ENCODE measurements around the gene SETD4. TPM values are rescaled to one million over a fixed set of nuclear protein-coding genes. Genes with fewer than 3 reads are reported as not detected.

Gene SETD4
- total RNA-seq, 1 donor from 2014 or later = 19.0 TPM

DNA sequence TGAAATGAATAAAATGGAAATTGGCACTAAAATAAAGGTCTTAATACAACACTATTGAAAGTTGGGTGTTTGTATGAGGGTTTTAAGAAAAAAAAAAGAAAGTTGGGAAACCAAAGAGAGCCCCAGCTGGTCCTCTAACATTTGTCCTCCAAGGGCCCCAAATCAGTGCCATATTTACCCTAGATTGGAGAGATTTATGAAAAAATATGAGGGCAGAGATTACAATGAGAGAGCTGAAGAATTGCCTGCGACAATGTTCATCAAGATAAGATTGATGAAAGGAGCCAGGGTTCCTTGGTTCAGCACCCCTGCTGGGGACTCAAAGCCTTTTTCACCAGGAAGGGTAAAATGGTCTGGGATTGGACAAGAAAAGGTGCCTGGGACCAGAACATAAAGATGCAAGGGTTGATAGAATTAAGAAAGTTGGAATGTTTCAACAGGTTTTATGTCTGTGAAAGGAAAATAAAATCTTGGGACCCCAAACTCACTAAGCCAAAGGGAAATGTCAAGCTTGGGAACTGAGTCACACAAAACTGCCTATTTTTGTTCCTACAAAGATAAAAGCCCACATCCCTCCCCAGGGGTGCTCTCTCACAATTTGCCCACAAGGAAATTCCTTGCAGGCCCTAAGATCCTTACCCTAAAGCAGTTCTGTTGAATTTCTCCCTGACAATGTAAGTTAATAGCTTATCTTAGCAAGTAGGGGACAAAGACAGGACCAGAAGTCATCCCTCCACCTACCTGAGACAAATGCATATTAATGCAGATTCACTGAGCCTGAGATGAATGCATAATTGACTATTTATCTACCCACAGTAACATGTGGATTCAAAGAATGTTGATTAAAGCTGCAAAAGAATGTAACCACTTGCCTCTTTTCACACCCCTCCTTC, 36.3 kb upstream of the SETD4 start:
- Histone ChIP-seq H3K4me1 (no peaks in the 10 kb centered on the region), H3K27ac (no peak overlapping the region), H3K36me3 (no peaks in the 10 kb centered on the region), H3K27me3 (no peaks in the 10 kb centered on the region), H3K9me3 (no peaks in the 10 kb centered on the region), H3K4me3 (no peak overlapping the region)
- ATAC-seq = no peak
- TF ChIP-seq, protein P1, sequence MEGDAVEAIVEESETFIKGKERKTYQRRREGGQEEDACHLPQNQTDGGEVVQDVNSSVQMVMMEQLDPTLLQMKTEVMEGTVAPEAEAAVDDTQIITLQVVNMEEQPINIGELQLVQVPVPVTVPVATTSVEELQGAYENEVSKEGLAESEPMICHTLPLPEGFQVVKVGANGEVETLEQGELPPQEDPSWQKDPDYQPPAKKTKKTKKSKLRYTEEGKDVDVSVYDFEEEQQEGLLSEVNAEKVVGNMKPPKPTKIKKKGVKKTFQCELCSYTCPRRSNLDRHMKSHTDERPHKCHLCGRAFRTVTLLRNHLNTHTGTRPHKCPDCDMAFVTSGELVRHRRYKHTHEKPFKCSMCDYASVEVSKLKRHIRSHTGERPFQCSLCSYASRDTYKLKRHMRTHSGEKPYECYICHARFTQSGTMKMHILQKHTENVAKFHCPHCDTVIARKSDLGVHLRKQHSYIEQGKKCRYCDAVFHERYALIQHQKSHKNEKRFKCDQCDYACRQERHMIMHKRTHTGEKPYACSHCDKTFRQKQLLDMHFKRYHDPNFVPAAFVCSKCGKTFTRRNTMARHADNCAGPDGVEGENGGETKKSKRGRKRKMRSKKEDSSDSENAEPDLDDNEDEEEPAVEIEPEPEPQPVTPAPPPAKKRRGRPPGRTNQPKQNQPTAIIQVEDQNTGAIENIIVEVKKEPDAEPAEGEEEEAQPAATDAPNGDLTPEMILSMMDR (IDR thresholded peaks at IDR 0.05) = no peak
- intact Hi-C loops (cut with DNase I) = no loop called here
- no peak for DNase-seq

DNA sequence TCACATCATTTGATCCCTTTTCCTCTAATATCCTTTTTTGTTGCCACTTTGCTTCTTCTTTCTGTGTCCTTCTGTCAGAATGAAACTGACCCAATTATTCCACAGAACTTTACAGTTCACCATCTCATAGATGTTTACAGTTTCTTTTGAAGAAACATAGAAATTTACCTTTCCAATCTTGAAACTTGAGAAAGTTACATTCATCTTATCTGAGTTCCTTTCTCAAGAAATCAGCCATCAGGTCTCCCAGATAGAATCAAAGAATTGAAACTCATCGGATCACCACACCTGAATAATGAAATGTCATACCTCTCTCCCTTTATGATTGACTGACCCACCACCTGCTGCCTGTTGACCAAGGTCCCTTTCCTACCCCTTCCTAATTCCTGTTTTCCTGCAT, 33.2 kb upstream of the SETD4 start:
- no peak for ATAC-seq
- Histone ChIP-seq H3K9me3 (no peaks in the 10 kb centered on the region), H3K27ac (no peak overlapping the region), H3K4me3 (no peak overlapping the region), H3K27me3 (no peaks in the 10 kb centered on the region), H3K4me1 (no peaks in the 10 kb centered on the region), H3K36me3 (no peaks in the 10 kb centered on the region)
- no peak for DNase-seq
- intact Hi-C loops (cut with DNase I) = no loop called here
- TF ChIP-seq, protein P1 (IDR thresholded peaks at IDR 0.05) = no peak

DNA sequence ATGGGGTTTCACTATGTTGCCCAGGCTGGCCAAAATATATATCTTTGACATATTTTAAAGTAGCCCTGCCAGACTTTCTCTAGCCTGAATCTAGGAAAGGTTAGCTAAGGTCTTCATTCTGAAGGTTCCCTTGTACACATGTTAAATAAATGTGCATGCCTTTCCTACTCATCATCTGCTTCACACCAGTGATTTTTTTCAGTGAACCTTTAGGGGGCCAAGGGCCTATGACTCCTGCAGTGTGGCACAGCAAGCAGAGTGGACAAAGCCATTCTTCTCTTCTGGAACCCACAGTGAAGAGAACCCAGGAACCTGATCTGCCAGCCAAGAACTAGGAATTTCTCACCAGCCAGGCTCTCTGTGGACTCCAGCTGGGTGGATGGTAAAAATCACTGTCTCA, 32.4 kb upstream of the SETD4 start:
- DNase-seq = no peak
- intact Hi-C loops (cut with DNase I) = no loop called here
- Histone ChIP-seq H3K27ac (no peak overlapping the region), H3K36me3 (no peaks in the 10 kb centered on the region), H3K9me3 (no peaks in the 10 kb centered on the region), H3K4me1 (no peaks in the 10 kb centered on the region), H3K27me3 (no peaks in the 10 kb centered on the region), H3K4me3 (no peak overlapping the region)
- TF ChIP-seq, protein P1 (IDR thresholded peaks at IDR 0.05) = no peak
- no peak for ATAC-seq

DNA sequence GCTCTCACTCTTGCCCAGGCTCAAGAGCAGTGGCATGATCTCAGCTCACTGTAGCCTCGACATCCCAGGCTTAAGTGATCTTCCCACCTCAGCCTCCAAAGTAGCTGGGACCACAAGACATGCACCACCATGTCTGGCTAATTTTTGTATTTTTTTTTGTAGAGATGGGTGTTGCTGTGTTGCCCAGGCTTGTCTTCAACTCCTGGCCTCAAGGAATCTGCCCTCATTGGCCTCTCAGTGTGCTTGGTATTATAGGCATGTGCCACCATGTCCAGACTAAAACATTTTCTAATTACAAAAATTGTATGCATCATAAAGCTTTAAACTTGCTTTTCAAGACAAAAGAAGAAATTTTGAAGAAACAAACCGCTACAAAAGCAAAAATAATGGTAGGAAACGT, 29.6 kb upstream of the SETD4 start:
- intact Hi-C loops (cut with DNase I) = no loop called here
- TF ChIP-seq, protein P1 (IDR thresholded peaks at IDR 0.05) = no peak
- H3K4me3 ChIP-seq = no peak overlapping the region
- ATAC-seq (no peak), DNase-seq (no peak)
- no peaks in the 10 kb centered on the region for H3K4me1 ChIP-seq
- H3K27ac ChIP-seq = no peak overlapping the region
- no peaks in the 10 kb centered on the region for H3K27me3 ChIP-seq
- H3K36me3 ChIP-seq = no peaks in the 10 kb centered on the region
- H3K9me3 ChIP-seq = no peaks in the 10 kb centered on the region

DNA sequence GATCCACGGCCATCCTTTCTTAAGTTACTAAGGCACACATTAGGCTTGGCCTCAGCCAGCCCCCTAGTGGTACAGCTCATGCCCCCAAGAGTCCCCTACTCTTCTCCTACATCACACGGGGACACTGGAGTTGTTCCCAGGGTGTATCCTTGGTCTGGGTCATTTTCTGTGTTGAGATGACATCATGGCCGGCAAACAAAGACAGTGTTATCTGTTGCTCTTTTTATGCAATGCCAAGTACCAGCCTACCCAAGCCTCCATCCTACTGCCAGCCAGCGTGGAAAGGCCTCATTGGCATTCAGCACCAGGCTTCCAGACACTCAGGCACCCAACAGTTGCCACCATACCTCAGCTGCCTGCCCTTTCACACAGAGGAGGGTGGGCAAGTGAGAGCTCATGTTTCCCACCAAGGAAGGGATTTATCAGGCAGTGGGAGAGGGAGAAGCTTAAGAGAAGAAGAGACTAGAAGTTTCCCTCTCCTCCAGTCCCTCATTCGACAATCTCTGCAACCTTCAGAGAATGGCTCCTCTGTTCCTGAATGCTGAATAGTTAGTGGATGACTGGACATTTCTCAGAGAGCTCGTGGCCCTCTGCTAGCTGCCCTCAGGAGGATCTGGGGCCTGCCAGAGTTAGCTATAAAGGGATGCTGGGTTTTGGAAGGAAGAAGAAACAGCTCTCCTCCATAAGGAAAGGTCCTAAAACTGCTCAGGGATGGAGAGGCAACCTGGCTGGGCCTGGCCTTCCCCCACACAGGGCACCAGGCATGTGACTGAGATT, 27.2 kb upstream of the SETD4 start:
- Histone ChIP-seq H3K4me3 (no peak overlapping the region), H3K27ac (no peak overlapping the region), H3K27me3 (no peaks in the 10 kb centered on the region), H3K4me1 (no peaks in the 10 kb centered on the region), H3K9me3 (no peaks in the 10 kb centered on the region), H3K36me3 (no peaks in the 10 kb centered on the region)
- TF ChIP-seq, protein P1 (IDR thresholded peaks at IDR 0.05) = no peak
- ATAC-seq (no peak), DNase-seq (no peak)
- intact Hi-C loops (cut with DNase I) = no loop called here
